ENCODE data around the gene SLC41A3.
"Not testable (repeated sequence)": the region's sequence is repeated elsewhere in the genome, so short reads cannot be mapped to it uniquely, and the experiment has no call there.

SLC41A3 gene

GRCh38 chr3:126105691-126106187 is 21.8 kb upstream of the SLC41A3 start:
- Mint-ChIP-seq H3K36me3 (no peaks in the 10 kb centered on the region), H3K9me3 (no peaks in the 10 kb centered on the region), H3K4me1 (peaks cover 3% of the 10 kb centered on the region), H3K4me3 (no peak overlapping the region), H3K27me3 (peaks cover 10% of the 10 kb centered on the region), H3K27ac (no peak overlapping the region)
- no peak for DNase-seq (ENCODE audit: low spot score in 2 of 2)
- ATAC-seq (ENCODE audit: low read depth), result no peak

GRCh38 chr3:126104742-126105605 is 21.1 kb upstream of the SLC41A3 start:
- ATAC-seq (ENCODE audit: low read depth), result no peak
- H3K27me3 Mint-ChIP-seq, result peaks cover 13% of the 10 kb centered on the region
- H3K36me3 Mint-ChIP-seq, result no peaks in the 10 kb centered on the region

GRCh38 chr3:126104028-126104635 is 20.2 kb upstream of the SLC41A3 start:
- DNase-seq (ENCODE audit: low spot score in 2 of 2) (no peak), ATAC-seq (ENCODE audit: low read depth) (no peak)
- no peaks in the 10 kb centered on the region for H3K36me3 Mint-ChIP-seq
- no peak overlapping the region for H3K27ac Mint-ChIP-seq
- peaks cover 13% of the 10 kb centered on the region for H3K27me3 Mint-ChIP-seq
- H3K4me3 Mint-ChIP-seq, result no peak overlapping the region
- peaks cover 3% of the 10 kb centered on the region for H3K4me1 Mint-ChIP-seq
- no peaks in the 10 kb centered on the region for H3K9me3 Mint-ChIP-seq

More at GRCh38 chr3:126104742-126105605, 21.1 kb upstream of the SLC41A3 start:
- Mint-ChIP-seq H3K27ac (no peak overlapping the region), H3K4me1 (peaks cover 3% of the 10 kb centered on the region), H3K4me3 (no peak overlapping the region), H3K9me3 (no peaks in the 10 kb centered on the region)
- no peak for DNase-seq (ENCODE audit: low spot score in 2 of 2)

GRCh38 chr3:126103121-126104027 is 19.4 kb upstream of the SLC41A3 start:
- Mint-ChIP-seq H3K4me3 (no peak overlapping the region), H3K27ac (no peak overlapping the region), H3K9me3 (no peaks in the 10 kb centered on the region), H3K27me3 (peaks cover 13% of the 10 kb centered on the region), H3K36me3 (no peaks in the 10 kb centered on the region), H3K4me1 (peaks cover 3% of the 10 kb centered on the region)
- no peak for DNase-seq (ENCODE audit: low spot score in 2 of 2)
- no peak for ATAC-seq (ENCODE audit: low read depth)

GRCh38 chr3:126102530-126102951 is 18.6 kb upstream of the SLC41A3 start:
- H3K27ac Mint-ChIP-seq, result no peak overlapping the region
- H3K9me3 Mint-ChIP-seq, result peaks cover 2% of the 10 kb centered on the region
- H3K4me3 Mint-ChIP-seq, result no peak overlapping the region
- peaks cover 3% of the 10 kb centered on the region for H3K4me1 Mint-ChIP-seq
- DNase-seq (ENCODE audit: low spot score in 2 of 2) (no peak), ATAC-seq (ENCODE audit: low read depth) (no peak)
- peaks cover 13% of the 10 kb centered on the region for H3K27me3 Mint-ChIP-seq
- H3K36me3 Mint-ChIP-seq, result peaks cover under 1% of the 10 kb centered on the region

GRCh38 chr3:126102011-126102410 is 18.1 kb upstream of the SLC41A3 start:
- ATAC-seq (ENCODE audit: low read depth), result no peak
- H3K4me1 Mint-ChIP-seq, result peaks cover 3% of the 10 kb centered on the region
- H3K36me3 Mint-ChIP-seq, result peaks cover 1% of the 10 kb centered on the region
- DNase-seq (ENCODE audit: low spot score in 2 of 2), result no peak
- H3K4me3 Mint-ChIP-seq, result no peak overlapping the region
- H3K9me3 Mint-ChIP-seq, result peaks cover 2% of the 10 kb centered on the region
- H3K27ac Mint-ChIP-seq, result no peak overlapping the region
- H3K27me3 Mint-ChIP-seq, result peaks cover 13% of the 10 kb centered on the region

- DNase-seq (ENCODE audit: low spot score in 2 of 2), result no peak
Observed at GRCh38 chr3:126101521-126101982, 17.6 kb upstream of the SLC41A3 start.

GRCh38 chr3:126100634-126101301 is 16.8 kb upstream of the SLC41A3 start:
- Mint-ChIP-seq H3K36me3 (peaks cover 1% of the 10 kb centered on the region), H3K4me3 (peak overlapping the region; percentile 53), H3K27ac (no peak overlapping the region), H3K27me3 (peaks cover 13% of the 10 kb centered on the region), H3K4me1 (peaks cover 3% of the 10 kb centered on the region), H3K9me3 (peaks cover 6% of the 10 kb centered on the region)
- ATAC-seq (ENCODE audit: low read depth) (no peak), DNase-seq (ENCODE audit: low spot score in 2 of 2) (no peak)

More at GRCh38 chr3:126101521-126101982, 17.6 kb upstream of the SLC41A3 start:
- Mint-ChIP-seq H3K4me3 (no peak overlapping the region), H3K27ac (no peak overlapping the region), H3K9me3 (peaks cover 5% of the 10 kb centered on the region), H3K27me3 (peaks cover 13% of the 10 kb centered on the region), H3K36me3 (peaks cover 1% of the 10 kb centered on the region), H3K4me1 (peaks cover 3% of the 10 kb centered on the region)
- no peak for ATAC-seq (ENCODE audit: low read depth)

- DNase-seq (ENCODE audit: low spot score in 2 of 2), result no peak
- Mint-ChIP-seq H3K4me1 (peaks cover 3% of the 10 kb centered on the region), H3K27me3 (peaks cover 13% of the 10 kb centered on the region), H3K9me3 (peaks cover 8% of the 10 kb centered on the region), H3K36me3 (peaks cover 1% of the 10 kb centered on the region), H3K4me3 (no peak overlapping the region), H3K27ac (no peak overlapping the region)
- ATAC-seq (ENCODE audit: low read depth), result no peak
Observed at GRCh38 chr3:126100269-126100633, 16.3 kb upstream of the SLC41A3 start.

- ATAC-seq (ENCODE audit: low read depth) (no peak), DNase-seq (ENCODE audit: low spot score in 2 of 2) (no peak)
- H3K4me1 Mint-ChIP-seq, result peaks cover 3% of the 10 kb centered on the region
- peaks cover 13% of the 10 kb centered on the region for H3K27me3 Mint-ChIP-seq
- peaks cover 13% of the 10 kb centered on the region for H3K9me3 Mint-ChIP-seq
- H3K4me3 Mint-ChIP-seq, result no peak overlapping the region
- H3K27ac Mint-ChIP-seq, result no peak overlapping the region
- H3K36me3 Mint-ChIP-seq, result peaks cover 4% of the 10 kb centered on the region
Observed at GRCh38 chr3:126098391-126098858, 14.5 kb upstream of the SLC41A3 start.

GRCh38 chr3:126097801-126098200 is 13.9 kb upstream of the SLC41A3 start:
- Mint-ChIP-seq H3K9me3 (peaks cover 13% of the 10 kb centered on the region), H3K4me1 (peaks cover 3% of the 10 kb centered on the region), H3K36me3 (peaks cover 4% of the 10 kb centered on the region), H3K27ac (no peak overlapping the region), H3K4me3 (no peak overlapping the region), H3K27me3 (peaks cover 11% of the 10 kb centered on the region)
- no peak for ATAC-seq (ENCODE audit: low read depth)
- DNase-seq (ENCODE audit: low spot score in 2 of 2), result no peak

- DNase-seq (ENCODE audit: low spot score in 2 of 2); ATAC-seq (ENCODE audit: low read depth); H3K4me3 Mint-ChIP-seq; H3K27me3 Mint-ChIP-seq; H3K4me1 Mint-ChIP-seq; H3K27ac Mint-ChIP-seq: not testable (repeated sequence)
- H3K36me3 Mint-ChIP-seq, result peaks cover 12% of the 10 kb centered on the region
- H3K9me3 Mint-ChIP-seq, result peaks cover 13% of the 10 kb centered on the region
Observed at GRCh38 chr3:126096274-126096673, 12.3 kb upstream of the SLC41A3 start.

- ATAC-seq (ENCODE audit: low read depth); H3K27ac Mint-ChIP-seq; H3K4me3 Mint-ChIP-seq; H3K4me1 Mint-ChIP-seq; H3K27me3 Mint-ChIP-seq; DNase-seq (ENCODE audit: low spot score in 2 of 2): not testable (repeated sequence)
- H3K36me3 Mint-ChIP-seq, result peaks cover 10% of the 10 kb centered on the region
- H3K9me3 Mint-ChIP-seq, result peaks cover 12% of the 10 kb centered on the region
Observed at GRCh38 chr3:126092128-126092527, 8.2 kb upstream of the SLC41A3 start.
